Measurements from ENCODE around the gene TMEM259. TPM values are rescaled to one million over a fixed set of nuclear protein-coding genes. Genes with fewer than 3 reads are reported as not detected.

TMEM259 gene
- total and polyA plus RNA-seq, 2 of the 13 experiments (the other 11 are each of a cell fraction or from before 2014, with no cell fraction given): 64.7 to 164 TPM

DNA sequence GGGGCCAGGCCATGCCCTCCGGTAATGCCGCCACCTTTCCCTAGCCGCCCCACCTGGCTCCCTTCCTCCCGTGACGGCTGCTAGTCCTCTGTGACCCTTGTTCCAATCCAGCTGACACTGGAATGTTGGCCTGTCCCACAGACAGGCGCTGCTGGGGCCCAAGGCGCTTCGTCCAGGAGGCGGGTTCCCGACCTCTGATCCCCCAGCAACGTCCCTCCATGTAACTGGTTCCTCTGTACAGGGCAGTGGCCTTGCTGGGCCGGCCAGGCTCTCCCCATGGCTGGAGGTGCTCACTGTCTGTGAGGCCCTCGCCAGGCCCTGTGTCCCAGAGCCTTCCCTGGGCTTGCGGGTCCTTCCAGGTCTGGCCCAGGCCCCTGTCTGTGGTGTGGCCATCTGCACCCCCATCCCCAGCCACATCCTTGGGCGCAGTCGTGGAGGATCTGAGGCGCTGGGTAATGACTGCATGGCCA, 27.5 kb downstream of the TMEM259 start (continued):
- TF ChIP-seq JDP2 (CRISPR knock-in tag; IDR thresholded peaks at IDR 0.05; ENCODE audit: borderline replicate concordance): no peak
- peak; percentile 92 for TF ChIP-seq ZNF121 (CRISPR knock-in tag; IDR thresholded peaks at IDR 0.05)
- peak in 1 of 2 experiments; percentile 48; a peak in 1 of 4 replicates for TF ChIP-seq EP300 (IDR thresholded peaks at IDR 0.05; ENCODE audit: low read depth in 2 of 2, low read length in 2 of 2)
- TF ChIP-seq EP300 (CRISPR knock-in tag; IDR thresholded peaks at IDR 0.05; ENCODE audit: borderline replicate concordance): peak; percentile 41; the same call in 1 of the 2 replicates
- peak; percentile 69; the same call in 1 of the 2 replicates for TF ChIP-seq KDM2A (CRISPR knock-in tag; IDR thresholded peaks at IDR 0.05; ENCODE audit: borderline replicate concordance, low read depth)
- no peak for TF ChIP-seq NCOR1 (IDR thresholded peaks at IDR 0.05; ENCODE audit: borderline replicate concordance, low read length)
- TF ChIP-seq NR3C1 (CRISPR knock-in tag; IDR thresholded peaks at IDR 0.05): no peak
- TF ChIP-seq RARG (CRISPR knock-in tag; IDR thresholded peaks at IDR 0.05; ENCODE audit: low read depth): no peak
- TF ChIP-seq ATF3 (CRISPR knock-in tag; IDR thresholded peaks at IDR 0.05): no peak
- no peak for TF ChIP-seq KMT2B (CRISPR knock-in tag; IDR thresholded peaks at IDR 0.05)
- peak; percentile 58; the same call in 1 of the 2 replicates for TF ChIP-seq ZNF691 (CRISPR knock-in tag; IDR thresholded peaks at IDR 0.05; ENCODE audit: borderline replicate concordance, low read depth)
- TF ChIP-seq GPN1 (CRISPR knock-in tag; IDR thresholded peaks at IDR 0.05; ENCODE audit: borderline replicate concordance): no peak
- TF ChIP-seq NFIB (CRISPR knock-in tag; IDR thresholded peaks at IDR 0.05; ENCODE audit: borderline replicate concordance): no peak
- TF ChIP-seq ZNF496 (CRISPR knock-in tag; IDR thresholded peaks at IDR 0.05; ENCODE audit: insufficient replicate concordance): no peak
- no peak for TF ChIP-seq FOXP1 (IDR thresholded peaks at IDR 0.05)
- no peak for TF ChIP-seq FOXP1 (CRISPR knock-in tag; IDR thresholded peaks at IDR 0.05)
- TF ChIP-seq ZNF674 (CRISPR knock-in tag; IDR thresholded peaks at IDR 0.05; ENCODE audit: low read depth): no peak
- TF ChIP-seq PCBP2 (optimal IDR thresholded peaks at IDR 0.05; ENCODE audit: low read depth, low read length, poor library complexity, severe bottlenecking): no peak
- peak; percentile 36; the same call in 1 of the 2 replicates for TF ChIP-seq ZNF547 (CRISPR knock-in tag; IDR thresholded peaks at IDR 0.05)
- no peak; the same call in 1 of the 2 replicates for TF ChIP-seq POGZ (CRISPR knock-in tag; IDR thresholded peaks at IDR 0.05)
- TF ChIP-seq, protein P1, sequence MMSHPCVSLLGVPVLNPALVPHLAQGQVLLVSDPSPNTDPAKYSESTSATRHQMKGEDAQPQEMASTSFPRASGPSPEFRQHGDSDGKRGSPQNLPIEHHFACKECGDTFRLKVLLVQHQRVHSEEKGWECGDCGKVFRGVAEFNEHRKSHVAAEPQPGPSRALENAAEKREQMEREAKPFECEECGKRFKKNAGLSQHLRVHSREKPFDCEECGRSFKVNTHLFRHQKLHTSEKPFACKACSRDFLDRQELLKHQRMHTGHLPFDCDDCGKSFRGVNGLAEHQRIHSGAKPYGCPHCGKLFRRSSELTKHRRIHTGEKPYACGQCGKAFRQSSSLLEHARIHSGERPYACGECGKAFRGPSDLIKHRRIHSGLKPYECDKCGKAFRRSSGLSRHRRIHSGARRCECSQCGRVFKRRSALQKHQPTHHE (CRISPR knock-in tag; IDR thresholded peaks at IDR 0.05; ENCODE audit: borderline replicate concordance): 0 out of 2 replicates have a peak, but pooled peaks have one; percentile 14
- peak; percentile 42; the same call in 1 of the 2 replicates for TF ChIP-seq ZNF280B (CRISPR knock-in tag; IDR thresholded peaks at IDR 0.05; ENCODE audit: borderline replicate concordance)
- TF ChIP-seq, protein P2, sequence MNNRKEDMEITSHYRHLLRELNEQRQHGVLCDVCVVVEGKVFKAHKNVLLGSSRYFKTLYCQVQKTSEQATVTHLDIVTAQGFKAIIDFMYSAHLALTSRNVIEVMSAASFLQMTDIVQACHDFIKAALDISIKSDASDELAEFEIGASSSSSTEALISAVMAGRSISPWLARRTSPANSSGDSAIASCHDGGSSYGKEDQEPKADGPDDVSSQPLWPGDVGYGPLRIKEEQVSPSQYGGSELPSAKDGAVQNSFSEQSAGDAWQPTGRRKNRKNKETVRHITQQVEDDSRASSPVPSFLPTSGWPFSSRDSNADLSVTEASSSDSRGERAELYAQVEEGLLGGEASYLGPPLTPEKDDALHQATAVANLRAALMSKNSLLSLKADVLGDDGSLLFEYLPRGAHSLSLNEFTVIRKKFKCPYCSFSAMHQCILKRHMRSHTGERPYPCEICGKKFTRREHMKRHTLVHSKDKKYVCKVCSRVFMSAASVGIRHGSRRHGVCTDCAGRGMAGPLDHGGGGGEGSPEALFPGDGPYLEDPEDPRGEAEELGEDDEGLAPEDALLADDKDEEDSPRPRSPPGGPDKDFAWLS (CRISPR knock-in tag; IDR thresholded peaks at IDR 0.05; ENCODE audit: borderline replicate concordance): no peak
- TF ChIP-seq TP53 (CRISPR knock-in tag; conservative IDR thresholded peaks at IDR 0.05): no peak
- TF ChIP-seq RFXAP (CRISPR knock-in tag; IDR thresholded peaks at IDR 0.05; ENCODE audit: borderline replicate concordance): no peak
- no peak for TF ChIP-seq ZNF235 (CRISPR knock-in tag; IDR thresholded peaks at IDR 0.05; ENCODE audit: borderline replicate concordance)

Measured in HepG2 (cell line).